Panc1 (cell line): Measurements from ENCODE around the gene MRPS9. TPM values are rescaled to one million over a fixed set of nuclear protein-coding genes. Genes with fewer than 3 reads are reported as not detected.

Experiments
- ATAC-seq: fragments of 200-7000 bp; cut with Tn5 transposase; 2 replicates; pipeline ENCODE4 v1.9.1; 2020; ENCODE audit warnings: mild to moderate bottlenecking, moderate library complexity
- BruUV-seq: library from RNA; stranded (reverse); fragments of 400-500 nt; replicated peaks from 2 replicates; lab custom pipeline; 2021; lab: Mats Ljungman, UMichigan
- CTCF ChIA-PET: fragments of 300-600 bp; sonication (Branson Sonifier 250); formaldehyde crosslinking; loops from one replicate; lab custom pipeline; 2022; ENCODE audit warnings: antibody characterized with exemption; lab: Charles Lee
- POLR2A ChIA-PET: fragments of 300-600 bp; sonication (Branson Sonifier 250); formaldehyde crosslinking; loops from one replicate; lab custom pipeline; 2022; ENCODE audit warnings: antibody characterized with exemption; lab: Charles Lee
- DNase-seq: peaks from one replicate; pipeline ENCODE4 v3.0.0-alpha.2; 2010; ENCODE audit warnings: low read depth, low spot score
- H3K27ac ChIP-seq: 2 replicates; pipeline ENCODE4 v1.5.1; 2011; ENCODE audit warnings: mild to moderate bottlenecking, low read length, inconsistent platforms
- H3K27me3 ChIP-seq: fragments of 200-500 bp; sonication (Bioruptor generic); 2 replicates; pipeline ENCODE4 v1.6.0; 2014; ENCODE audit warnings: low read length, inconsistent platforms; ENCODE audit not compliant: control insufficient read depth, insufficient read depth
- H3K36me3 ChIP-seq: fragments of 200-500 bp; sonication (Bioruptor generic); 2 replicates; pipeline ENCODE4 v1.5.1; 2014; ENCODE audit warnings: inconsistent platforms, mild to moderate bottlenecking, low read length, moderate library complexity; ENCODE audit not compliant: control insufficient read depth, insufficient read depth
- H3K4me1 ChIP-seq: 2 replicates; pipeline ENCODE4 v1.5.1; 2011; ENCODE audit warnings: inconsistent platforms, mild to moderate bottlenecking, low read length, moderate library complexity; ENCODE audit not compliant: control insufficient read depth, insufficient read depth
- H3K4me3 ChIP-seq, 2 experiments: 2 replicates each; pipeline ENCODE4 v1.5.1; 2011 to 2012; ENCODE audit warnings: low read depth in 2 of 2, low read length in 2 of 2, mild to moderate bottlenecking in 2 of 2, inconsistent platforms in 1 of 2, moderate library complexity in 1 of 2
- H3K9me3 ChIP-seq: fragments of 200-500 bp; sonication (Bioruptor generic); 2 replicates; pipeline ENCODE4 v1.5.1; 2014; ENCODE audit warnings: low read depth, mild to moderate bottlenecking, inconsistent platforms, low read length, moderate library complexity; ENCODE audit not compliant: control insufficient read depth, insufficient read depth
- CTCF ChIP-seq: fragments of 450-650 bp; IDR thresholded peaks from 2 replicates; pipeline ENCODE4 v1.5.1; 2017; ENCODE audit warnings: mild to moderate bottlenecking
- POLR2AphosphoS5 ChIP-seq: IDR thresholded peaks from 2 replicates; pipeline ENCODE4 v1.6.1; 2012; ENCODE audit warnings: mild to moderate bottlenecking, low read depth, low read length, moderate library complexity
- REST ChIP-seq, 2 experiments: IDR thresholded peaks; 2 replicates each; pipeline ENCODE4 v1.6.1; 2011 to 2012; ENCODE audit warnings: low read depth in 2 of 2, control low read depth in 1 of 2, low read length in 1 of 2, mild to moderate bottlenecking in 1 of 2, moderate library complexity in 1 of 2; ENCODE audit not compliant: insufficient read depth in 1 of 2
- SIN3A ChIP-seq: IDR thresholded peaks from 2 replicates; pipeline ENCODE4 v1.6.1; 2012; ENCODE audit warnings: low read depth, mild to moderate bottlenecking, low read length, moderate library complexity, borderline replicate concordance; ENCODE audit not compliant: insufficient read depth
- TCF7L2 ChIP-seq: IDR thresholded peaks from 2 replicates; pipeline ENCODE4 v1.6.1; 2011; ENCODE audit warnings: mild to moderate bottlenecking, low read depth, low read length, inconsistent platforms
- in situ Hi-C: cut with HindIII; loops from 2 replicates; pipeline ENCODE4 v1.10.0; 2016; ENCODE audit warnings: low sequenced_read_pairs, low pct_unique_long_range_greater_than_20kb
- intact Hi-C: fragments of 100-400 bp; cut with micrococcal nuclease; formaldehyde crosslinking; loops from one replicate; pipeline ENCODE4 v1.10.0; 2022; ENCODE audit not compliant: unreplicated experiment
- total RNA-seq: library from RNA; stranded (reverse); gene quantifications from one replicate; pipeline ENCODE4 v1.2.1, GENCODE V29; 2021; ENCODE audit not compliant: unreplicated experiment

MRPS9 gene
- total RNA-seq, 1 experiment from 2014 or later: 27.4 TPM

- in situ Hi-C loops: no loop called here
- Histone ChIP-seq H3K27me3 (peaks cover 22% of the 10 kb centered on the region), H3K9me3 (no peaks in the 10 kb centered on the region), H3K4me1 (peaks cover 4% of the 10 kb centered on the region; the same call in 1 of the 2 replicates), H3K36me3 (no peaks in the 10 kb centered on the region), H3K4me3 (no peak overlapping the region), H3K27ac (no peak overlapping the region)
- no TSS peak for BruUV-seq
- no peak for TF ChIP-seq REST (IDR thresholded peaks at IDR 0.05; ENCODE audit: insufficient read depth in 1 of 2, low read depth in 2 of 2, low read length in 1 of 2)
- no peak for TF ChIP-seq CTCF
- TF ChIP-seq TCF7L2: no peak
- TF ChIP-seq SIN3A: no peak
- no peak for TF ChIP-seq POLR2AphosphoS5
- no peak for DNase-seq
- CTCF ChIA-PET: no interaction called here
- ATAC-seq: no peak
- intact Hi-C loops: no loop called here
- POLR2A ChIA-PET: no interaction called here
Measured at GRCh38 chr2:105141099-105141614, 103.3 kb downstream of the MRPS9 start.

GRCh38 chr2:105142239-105142638 is 104.4 kb downstream of the MRPS9 start:
- Histone ChIP-seq H3K36me3 (no peaks in the 10 kb centered on the region), H3K4me1 (peaks cover 4% of the 10 kb centered on the region; the same call in 1 of the 2 replicates), H3K27me3 (peaks cover 27% of the 10 kb centered on the region), H3K9me3 (no peaks in the 10 kb centered on the region), H3K27ac (no peak overlapping the region), H3K4me3 (no peak overlapping the region)
- ChIA-PET POLR2A (no interaction called here), CTCF (no interaction called here)
- DNase-seq (no peak), ATAC-seq (peak; percentile 74)
- in situ Hi-C loops (no loop called here), intact Hi-C loops (no loop called here)
- TF ChIP-seq SIN3A (no peak), REST (IDR thresholded peaks at IDR 0.05; ENCODE audit: insufficient read depth in 1 of 2, low read depth in 2 of 2, low read length in 1 of 2) (no peak), TCF7L2 (no peak), POLR2AphosphoS5 (no peak), CTCF (no peak)
- no TSS peak for BruUV-seq
